OCI-LY7 (cell line): ENCODE results near the gene PSMA6. TPM values are rescaled to one million over a fixed set of nuclear protein-coding genes. Genes with fewer than 3 reads are reported as not detected.

Experiments
- BruUV-seq: library from RNA; stranded (reverse); fragments of 400-500 nt; replicated peaks from 2 replicates; lab custom pipeline; 2021; lab: Mats Ljungman, UMichigan
- CTCF ChIA-PET: fragments of 300-600 bp; sonication (Branson Sonifier 250); formaldehyde crosslinking; loops from one replicate; lab custom pipeline; 2022; ENCODE audit warnings: antibody characterized with exemption; ENCODE audit not compliant: unreplicated experiment; lab: Charles Lee
- POLR2A ChIA-PET: fragments of 300-600 bp; sonication (Branson Sonifier 250); formaldehyde crosslinking; loops from one replicate; lab custom pipeline; 2022; ENCODE audit warnings: antibody characterized with exemption; lab: Charles Lee
- DNase-seq: peaks from one replicate; pipeline ENCODE4 v3.0.0-alpha.2; 2015; ENCODE audit warnings: low spot score
- H2AFZ ChIP-seq: fragments of 200-600 bp; sonication (generic), shearing (Covaris generic); 2 replicates; pipeline ENCODE4 v1.6.1; 2014; ENCODE audit warnings: mild to moderate bottlenecking, antibody characterized with exemption, low read length, moderate library complexity
- H3K27ac ChIP-seq: fragments of 200-600 bp; sonication (generic); 2 replicates; pipeline ENCODE4 v1.5.1; 2014; ENCODE audit warnings: mixed run types, low read depth, mild to moderate bottlenecking, moderate library complexity, low read length, inconsistent platforms; ENCODE audit not compliant: poor library complexity, severe bottlenecking
- H3K36me3 ChIP-seq: fragments of 200-600 bp; sonication (generic); 2 replicates; pipeline ENCODE4 v1.6.1; 2014; ENCODE audit warnings: mild to moderate bottlenecking, antibody characterized with exemption, low read length, moderate library complexity, mixed read lengths; ENCODE audit not compliant: insufficient read depth
- H3K4me1 ChIP-seq: fragments of 200-600 bp; sonication (generic); 2 replicates; pipeline ENCODE4 v1.5.1; 2014; ENCODE audit warnings: mild to moderate bottlenecking, low read length; ENCODE audit not compliant: insufficient read depth, poor library complexity, severe bottlenecking
- H3K4me2 ChIP-seq: fragments of 200-600 bp; sonication (generic); 2 replicates; pipeline ENCODE4 v1.6.1; 2014; ENCODE audit warnings: mild to moderate bottlenecking, low read length
- H3K4me3 ChIP-seq: fragments of 200-600 bp; sonication (generic); 2 replicates; pipeline ENCODE4 v1.5.1; 2014; ENCODE audit warnings: mild to moderate bottlenecking, low read depth, low read length; ENCODE audit not compliant: poor library complexity, severe bottlenecking
- H3K79me2 ChIP-seq: fragments of 200-600 bp; sonication (generic); 2 replicates; pipeline ENCODE4 v1.6.1; 2016; ENCODE audit warnings: low read depth, mild to moderate bottlenecking, low read length, moderate library complexity, mixed read lengths; ENCODE audit not compliant: insufficient read depth
- H3K9me2 ChIP-seq: fragments of 200-600 bp; sonication (generic); 2 replicates; pipeline ENCODE4 v1.6.1; 2016; ENCODE audit warnings: mild to moderate bottlenecking, low read length, mixed read lengths; ENCODE audit not compliant: insufficient read depth
- H3K9me3 ChIP-seq: fragments of 200-600 bp; sonication (generic); 2 replicates; pipeline ENCODE4 v1.6.1; 2014; ENCODE audit warnings: mild to moderate bottlenecking, mixed run types, low read length, mixed read lengths
- H4K20me1 ChIP-seq: fragments of 200-600 bp; sonication (generic); 2 replicates; pipeline ENCODE4 v1.6.1; 2014; ENCODE audit warnings: mild to moderate bottlenecking, antibody characterized with exemption, low read length, moderate library complexity, mixed read lengths; ENCODE audit not compliant: insufficient read depth
- CTCF ChIP-seq: fragments of 200-600 bp; sonication (generic); conservative IDR thresholded peaks from 2 replicates; pipeline ENCODE4 v1.5.1; 2014; ENCODE audit warnings: mild to moderate bottlenecking, antibody characterized with exemption, low read length, moderate library complexity, mixed read lengths
- EZH2phosphoT487 ChIP-seq: fragments of 200-600 bp; sonication (generic); IDR thresholded peaks from 2 replicates; pipeline ENCODE4 v1.6.1; 2018; ENCODE audit warnings: low read depth, borderline replicate concordance, mild to moderate bottlenecking, mixed run types, antibody characterized with exemption, low read length, moderate library complexity, mixed read lengths
- intact Hi-C: fragments of 100-400 bp; cut with micrococcal nuclease; formaldehyde crosslinking; loops from one replicate; pipeline ENCODE4 v1.10.0; 2022; ENCODE audit not compliant: unreplicated experiment
- total RNA-seq, 2 experiments: library from RNA; depleted of rRNA in 1 of 2; stranded (reverse); fragments of >200 nt in 1 of 2; shearing (Covaris generic) in 1 of 2; gene quantifications; 2 replicates each; pipeline ENCODE4 v1.2.3, GENCODE V29; 2014 to 2022

Gene PSMA6
- total RNA-seq, 2 experiments from 2014 or later = 216 to 267 TPM

GRCh38 chr14:35340616-35341453 lies 48.7 kb downstream of the PSMA6 start:
- BruUV-seq = no TSS peak
- Histone ChIP-seq H3K27ac (no peak overlapping the region), H3K9me2 (no peaks in the 10 kb centered on the region), H3K4me1 (peaks cover 12% of the 10 kb centered on the region), H3K4me3 (no peak overlapping the region), H3K36me3 (no peaks in the 10 kb centered on the region), H3K9me3 (no peaks in the 10 kb centered on the region), H4K20me1 (no peaks in the 10 kb centered on the region), H3K79me2 (no peaks in the 10 kb centered on the region), H2AFZ (no peak overlapping the region), H3K4me2 (no peak overlapping the region)
- ChIA-PET CTCF (interaction anchor here (0.6 kb wide), 1 partner anchor 53 kb away, joined by 3 read pairs; no protein-coding TSS in a partner anchor), POLR2A (interaction anchor here (0.6 to 2.0 kb wide), 4 partner anchors 24 to 96 kb away, joined by 3 to 7 read pairs (median 4); no protein-coding TSS in a partner anchor)
- no peak for DNase-seq
- no peak for TF ChIP-seq EZH2phosphoT487
- TF ChIP-seq CTCF = no peak
- intact Hi-C loops = no loop called here

GRCh38 chr14:35341454-35341750 lies 49.2 kb downstream of the PSMA6 start:
- H3K4me3 ChIP-seq = no peak overlapping the region
- no peaks in the 10 kb centered on the region for H3K9me2 ChIP-seq
- no peak overlapping the region for H3K4me2 ChIP-seq
- H3K79me2 ChIP-seq = no peaks in the 10 kb centered on the region
- POLR2A ChIA-PET = no interaction called here
- CTCF ChIA-PET = interaction anchor here (0.6 kb wide), 1 partner anchor 54 kb away, joined by 3 read pairs; no protein-coding TSS in a partner anchor
- H3K9me3 ChIP-seq = no peaks in the 10 kb centered on the region
- no peak overlapping the region for H3K27ac ChIP-seq
- no peak for TF ChIP-seq CTCF
- TF ChIP-seq EZH2phosphoT487 = no peak
- H3K4me1 ChIP-seq = peaks cover 12% of the 10 kb centered on the region
- DNase-seq = no peak
- no peaks in the 10 kb centered on the region for H4K20me1 ChIP-seq
- intact Hi-C loops = no loop called here
- no peak overlapping the region for H2AFZ ChIP-seq
- no TSS peak for BruUV-seq
- H3K36me3 ChIP-seq = no peaks in the 10 kb centered on the region
